Measurements from ENCODE around the gene NOTCH1.
"Not testable (repeated sequence)": the region's sequence is repeated elsewhere in the genome, so short reads cannot be mapped to it uniquely, and the experiment has no call there.

NOTCH1 gene

DNA sequence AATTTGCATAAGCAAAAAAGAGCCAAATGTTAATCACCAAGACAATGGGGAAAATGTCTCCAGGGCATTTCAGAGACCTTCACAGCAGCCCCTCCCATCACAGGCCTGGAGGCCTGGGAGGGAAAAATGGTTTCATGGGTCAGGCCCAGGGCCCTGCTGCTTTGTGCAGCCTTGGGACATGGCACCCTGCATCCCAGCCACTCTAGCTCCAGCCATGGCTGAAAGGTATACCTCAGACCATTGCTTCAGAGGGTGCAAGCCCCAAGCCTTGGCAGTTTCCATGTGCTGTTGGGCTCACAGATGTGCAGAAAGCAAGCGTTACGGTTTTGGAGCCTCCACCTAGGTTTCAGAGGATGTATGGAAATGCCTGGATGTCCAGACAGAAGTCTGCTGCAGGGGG is 13.5 kb upstream of the NOTCH1 start:
- not testable (repeated sequence) for H3K4me1 ChIP-seq (ENCODE audit: control insufficient read depth, low read depth, low read length); H3K56ac ChIP-seq (ENCODE audit: low read length); H4K8ac ChIP-seq (ENCODE audit: low read depth, low read length); H3K27ac ChIP-seq (ENCODE audit: low read depth, low read length); H3K9ac ChIP-seq (ENCODE audit: low read length); H3K79me1 ChIP-seq (ENCODE audit: low read length); H3K36me3 ChIP-seq (ENCODE audit: control insufficient read depth, insufficient read depth, low read length); H4K5ac ChIP-seq (ENCODE audit: low read length); H3K18ac ChIP-seq (ENCODE audit: low read length); H3K79me2 ChIP-seq (ENCODE audit: control insufficient read depth, insufficient read depth, low read length); H2AK5ac ChIP-seq (ENCODE audit: low read length); DNase-seq; H2BK5ac ChIP-seq (ENCODE audit: low read length); H3K23ac ChIP-seq (ENCODE audit: low read length); H3K4ac ChIP-seq (ENCODE audit: low read depth, low read length); H3K27me3 ChIP-seq (ENCODE audit: insufficient read depth, low read length, poor library complexity); H2BK120ac ChIP-seq (ENCODE audit: low read depth, low read length); H3K4me3 ChIP-seq (ENCODE audit: low read length); H2BK15ac ChIP-seq (replicated peaks; ENCODE audit: low read depth); H3K4me2 ChIP-seq (ENCODE audit: low read length)
- no CpG with 5 or more reads among the region's 2 CpGs for WGBS (ENCODE audit: extremely low coverage, insufficient coverage, low lambda C conversion rate)

DNA sequence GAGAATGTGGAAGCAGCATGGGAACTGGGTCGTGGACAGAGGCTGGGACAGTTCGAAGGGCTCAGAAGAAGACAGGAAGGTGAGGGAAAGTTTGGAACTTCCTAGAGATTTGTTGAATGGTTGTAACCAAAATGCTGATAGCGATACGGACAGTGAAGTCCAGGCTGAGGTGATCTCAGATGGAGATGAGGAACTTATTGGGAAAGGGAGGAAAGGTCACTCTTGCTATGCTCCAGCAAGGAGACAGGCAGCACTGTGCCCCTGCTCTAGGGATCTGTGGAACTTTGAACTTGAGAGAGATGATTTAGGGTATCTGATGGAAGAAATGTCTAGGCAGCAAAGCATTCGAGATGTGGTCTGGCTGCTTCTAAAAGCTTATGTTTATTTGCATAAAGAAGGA is 13.0 kb upstream of the NOTCH1 start:
- no CpG with 5 or more reads among the region's 5 CpGs for WGBS (ENCODE audit: extremely low coverage, insufficient coverage, low lambda C conversion rate)
- H3K18ac ChIP-seq (ENCODE audit: low read length); H3K4ac ChIP-seq (ENCODE audit: low read depth, low read length); H2BK5ac ChIP-seq (ENCODE audit: low read length); H4K8ac ChIP-seq (ENCODE audit: low read depth, low read length); H3K27ac ChIP-seq (ENCODE audit: low read depth, low read length); H3K23ac ChIP-seq (ENCODE audit: low read length); H3K4me2 ChIP-seq (ENCODE audit: low read length); H3K36me3 ChIP-seq (ENCODE audit: control insufficient read depth, insufficient read depth, low read length); H3K79me1 ChIP-seq (ENCODE audit: low read length); H3K79me2 ChIP-seq (ENCODE audit: control insufficient read depth, insufficient read depth, low read length); H4K5ac ChIP-seq (ENCODE audit: low read length); H2BK120ac ChIP-seq (ENCODE audit: low read depth, low read length); H3K27me3 ChIP-seq (ENCODE audit: insufficient read depth, low read length, poor library complexity); H3K4me3 ChIP-seq (ENCODE audit: low read length); DNase-seq; H3K56ac ChIP-seq (ENCODE audit: low read length); H2AK5ac ChIP-seq (ENCODE audit: low read length); H3K4me1 ChIP-seq (ENCODE audit: control insufficient read depth, low read depth, low read length); H2BK15ac ChIP-seq (replicated peaks; ENCODE audit: low read depth); H3K9ac ChIP-seq (ENCODE audit: low read length): not testable (repeated sequence)

DNA sequence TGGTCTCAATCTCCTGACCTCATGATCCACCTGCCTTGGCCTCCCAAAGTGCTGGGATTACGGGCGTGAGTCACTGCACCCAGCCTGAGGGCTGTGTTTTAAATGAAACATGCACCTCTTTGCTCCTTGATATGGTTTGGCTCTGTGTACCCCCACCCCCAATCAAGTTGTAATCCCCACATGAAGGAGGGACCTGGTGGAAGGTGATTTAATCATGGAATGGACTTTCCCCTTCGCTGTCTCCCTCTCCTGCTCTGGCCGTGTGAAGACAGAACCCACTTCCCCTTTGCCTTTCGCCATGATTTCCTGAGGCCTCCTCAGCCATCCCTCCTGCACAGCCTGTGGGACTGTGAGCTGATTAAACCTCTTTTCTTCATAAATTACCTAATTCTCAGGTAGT is 12.5 kb upstream of the NOTCH1 start:
- H4K8ac ChIP-seq (ENCODE audit: low read depth, low read length): no peak overlapping the region
- H3K18ac ChIP-seq (ENCODE audit: low read length): no peak overlapping the region
- DNase-seq: no peak
- no peak overlapping the region for H3K23ac ChIP-seq (ENCODE audit: low read length)
- no peak overlapping the region for H2BK5ac ChIP-seq (ENCODE audit: low read length)
- H2BK120ac ChIP-seq (ENCODE audit: low read depth, low read length): no peak overlapping the region
- H2AK5ac ChIP-seq (ENCODE audit: low read length): no peak overlapping the region
- WGBS (ENCODE audit: extremely low coverage, insufficient coverage, low lambda C conversion rate): no CpG with 5 or more reads among the region's 5 CpGs
- H3K9ac ChIP-seq (ENCODE audit: low read length): no peak overlapping the region
- H3K27ac ChIP-seq (ENCODE audit: low read depth, low read length): no peak overlapping the region
- no peaks in the 10 kb centered on the region for H3K79me2 ChIP-seq (ENCODE audit: control insufficient read depth, insufficient read depth, low read length)
- no peaks in the 10 kb centered on the region for H3K36me3 ChIP-seq (ENCODE audit: control insufficient read depth, insufficient read depth, low read length)
- H4K5ac ChIP-seq (ENCODE audit: low read length): no peak overlapping the region
- H3K4me1 ChIP-seq (ENCODE audit: control insufficient read depth, low read depth, low read length): no peaks in the 10 kb centered on the region
- H2BK15ac ChIP-seq (replicated peaks; ENCODE audit: low read depth): no peak overlapping the region
- H3K4ac ChIP-seq (ENCODE audit: low read depth, low read length): no peak overlapping the region
- H3K4me3 ChIP-seq (ENCODE audit: low read length): no peak overlapping the region
- H3K4me2 ChIP-seq (ENCODE audit: low read length): no peak overlapping the region
- H3K27me3 ChIP-seq (ENCODE audit: insufficient read depth, low read length, poor library complexity): no peaks in the 10 kb centered on the region
- no peak overlapping the region for H3K56ac ChIP-seq (ENCODE audit: low read length)
- no peaks in the 10 kb centered on the region for H3K79me1 ChIP-seq (ENCODE audit: low read length)

DNA sequence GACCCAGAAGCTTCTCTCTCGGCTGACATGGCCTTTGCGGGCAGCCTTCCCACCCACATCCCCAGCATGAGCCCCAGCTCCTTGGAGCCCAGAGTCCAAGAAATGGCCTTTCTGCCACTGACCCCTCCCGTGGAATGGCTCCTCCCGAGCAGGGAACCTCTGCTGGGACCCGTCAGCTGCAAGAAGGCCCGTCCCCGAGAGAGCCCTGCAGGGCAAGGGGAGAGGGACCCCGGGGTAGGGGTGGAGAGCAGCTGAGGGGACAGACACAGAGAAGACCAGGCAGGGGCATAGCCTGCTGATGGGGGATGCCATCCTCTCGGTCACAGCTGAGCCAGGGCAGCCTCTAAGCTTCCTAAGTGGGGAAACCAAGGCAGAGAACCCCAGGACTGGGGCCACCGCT is 11.2 kb upstream of the NOTCH1 start:
- peaks cover 4% of the 10 kb centered on the region for H3K4me1 ChIP-seq (ENCODE audit: control insufficient read depth, low read depth, low read length)
- H3K18ac ChIP-seq (ENCODE audit: low read length): no peak overlapping the region
- WGBS (ENCODE audit: extremely low coverage, insufficient coverage, low lambda C conversion rate): no CpG with 5 or more reads among the region's 10 CpGs
- H3K27ac ChIP-seq (ENCODE audit: low read depth, low read length): no peak overlapping the region
- H3K56ac ChIP-seq (ENCODE audit: low read length): no peak overlapping the region
- no peak overlapping the region for H3K4me3 ChIP-seq (ENCODE audit: low read length)
- no peak overlapping the region for H2BK15ac ChIP-seq (replicated peaks; ENCODE audit: low read depth)
- no peaks in the 10 kb centered on the region for H3K79me2 ChIP-seq (ENCODE audit: control insufficient read depth, insufficient read depth, low read length)
- no peak for DNase-seq
- no peak overlapping the region for H4K5ac ChIP-seq (ENCODE audit: low read length)
- H2BK120ac ChIP-seq (ENCODE audit: low read depth, low read length): no peak overlapping the region
- no peak overlapping the region for H4K8ac ChIP-seq (ENCODE audit: low read depth, low read length)
- no peaks in the 10 kb centered on the region for H3K79me1 ChIP-seq (ENCODE audit: low read length)
- H3K36me3 ChIP-seq (ENCODE audit: control insufficient read depth, insufficient read depth, low read length): no peaks in the 10 kb centered on the region
- no peak overlapping the region for H3K4ac ChIP-seq (ENCODE audit: low read depth, low read length)
- H3K4me2 ChIP-seq (ENCODE audit: low read length): no peak overlapping the region
- H3K23ac ChIP-seq (ENCODE audit: low read length): no peak overlapping the region
- no peaks in the 10 kb centered on the region for H3K27me3 ChIP-seq (ENCODE audit: insufficient read depth, low read length, poor library complexity)
- no peak overlapping the region for H2AK5ac ChIP-seq (ENCODE audit: low read length)
- H2BK5ac ChIP-seq (ENCODE audit: low read length): no peak overlapping the region
- H3K9ac ChIP-seq (ENCODE audit: low read length): no peak overlapping the region

DNA sequence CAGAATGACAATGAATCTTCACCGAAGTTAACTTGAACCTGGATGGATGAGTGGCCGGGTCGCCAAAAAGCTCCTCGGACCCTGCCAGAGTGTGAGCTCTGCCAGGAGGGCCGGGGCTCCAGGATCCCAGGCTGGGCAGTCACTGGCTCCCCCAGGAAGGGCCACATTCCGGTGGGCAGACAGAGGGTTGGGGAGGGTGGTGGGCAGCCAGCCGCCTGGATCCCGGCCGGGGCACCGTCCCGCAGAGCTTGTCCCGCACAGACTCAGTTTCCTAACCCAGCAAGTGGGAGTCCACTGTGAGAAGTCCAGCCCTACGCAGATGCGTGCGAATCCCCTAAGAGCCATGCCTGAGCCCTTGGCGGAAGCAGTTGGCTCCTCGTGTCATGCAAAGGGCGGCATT is 10.3 kb upstream of the NOTCH1 start:
- H4K5ac ChIP-seq (ENCODE audit: low read length): no peak overlapping the region
- no peak overlapping the region for H3K4me2 ChIP-seq (ENCODE audit: low read length)
- no peak overlapping the region for H4K8ac ChIP-seq (ENCODE audit: low read depth, low read length)
- no peak for DNase-seq
- no peak overlapping the region for H2AK5ac ChIP-seq (ENCODE audit: low read length)
- WGBS (ENCODE audit: extremely low coverage, insufficient coverage, low lambda C conversion rate): no CpG with 5 or more reads among the region's 18 CpGs
- H3K79me2 ChIP-seq (ENCODE audit: control insufficient read depth, insufficient read depth, low read length): no peaks in the 10 kb centered on the region
- no peak overlapping the region for H3K56ac ChIP-seq (ENCODE audit: low read length)
- no peak overlapping the region for H3K18ac ChIP-seq (ENCODE audit: low read length)
- no peak overlapping the region for H2BK5ac ChIP-seq (ENCODE audit: low read length)
- H3K27ac ChIP-seq (ENCODE audit: low read depth, low read length): no peak overlapping the region
- H3K4me1 ChIP-seq (ENCODE audit: control insufficient read depth, low read depth, low read length): peaks cover 4% of the 10 kb centered on the region
- H3K4me3 ChIP-seq (ENCODE audit: low read length): no peak overlapping the region
- H3K4ac ChIP-seq (ENCODE audit: low read depth, low read length): no peak overlapping the region
- H3K36me3 ChIP-seq (ENCODE audit: control insufficient read depth, insufficient read depth, low read length): no peaks in the 10 kb centered on the region
- H3K23ac ChIP-seq (ENCODE audit: low read length): no peak overlapping the region
- H2BK120ac ChIP-seq (ENCODE audit: low read depth, low read length): no peak overlapping the region
- H3K79me1 ChIP-seq (ENCODE audit: low read length): no peaks in the 10 kb centered on the region
- no peak overlapping the region for H3K9ac ChIP-seq (ENCODE audit: low read length)
- H3K27me3 ChIP-seq (ENCODE audit: insufficient read depth, low read length, poor library complexity): no peaks in the 10 kb centered on the region
- no peak overlapping the region for H2BK15ac ChIP-seq (replicated peaks; ENCODE audit: low read depth)

DNA sequence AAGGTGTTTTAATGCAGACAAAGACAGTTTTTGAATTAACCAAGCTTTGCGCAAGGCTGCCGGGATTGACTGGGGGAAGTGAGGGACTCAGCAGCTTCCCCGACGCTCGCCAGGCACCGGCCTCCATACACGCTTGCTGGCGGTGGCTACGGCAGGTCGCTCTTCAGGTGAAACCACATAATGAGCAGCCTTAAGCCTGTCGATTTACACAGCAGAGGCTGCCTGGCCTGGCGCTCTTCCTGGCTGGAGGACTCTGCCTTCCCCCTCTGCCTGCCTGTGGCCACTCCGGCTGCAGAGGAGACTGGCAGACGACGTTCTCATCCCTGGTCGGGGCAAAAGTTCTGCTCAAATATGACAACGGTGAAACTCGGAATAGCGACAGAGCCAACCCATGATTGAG is 9.0 kb upstream of the NOTCH1 start:
- Histone ChIP-seq H3K79me2 (ENCODE audit: control insufficient read depth, insufficient read depth, low read length) (no peaks in the 10 kb centered on the region), H3K18ac (ENCODE audit: low read length) (no peak overlapping the region), H3K4me2 (ENCODE audit: low read length) (no peak overlapping the region), H3K4me1 (ENCODE audit: control insufficient read depth, low read depth, low read length) (peaks cover 7% of the 10 kb centered on the region), H2BK5ac (ENCODE audit: low read length) (no peak overlapping the region), H3K4ac (ENCODE audit: low read depth, low read length) (no peak overlapping the region), H3K27me3 (ENCODE audit: insufficient read depth, low read length, poor library complexity) (no peaks in the 10 kb centered on the region), H3K79me1 (ENCODE audit: low read length) (no peaks in the 10 kb centered on the region), H2AK5ac (ENCODE audit: low read length) (no peak overlapping the region), H3K23ac (ENCODE audit: low read length) (no peak overlapping the region), H2BK120ac (ENCODE audit: low read depth, low read length) (no peak overlapping the region), H3K4me3 (ENCODE audit: low read length) (no peak overlapping the region), H3K9ac (ENCODE audit: low read length) (no peak overlapping the region), H4K5ac (ENCODE audit: low read length) (no peak overlapping the region), H3K36me3 (ENCODE audit: control insufficient read depth, insufficient read depth, low read length) (no peaks in the 10 kb centered on the region), H2BK15ac (replicated peaks; ENCODE audit: low read depth) (no peak overlapping the region), H3K56ac (ENCODE audit: low read length) (peak overlapping the region; percentile 56), H3K27ac (ENCODE audit: low read depth, low read length) (no peak overlapping the region), H4K8ac (ENCODE audit: low read depth, low read length) (no peak overlapping the region)
- no CpG with 5 or more reads among the region's 19 CpGs for WGBS (ENCODE audit: extremely low coverage, insufficient coverage, low lambda C conversion rate)
- DNase-seq: no peak

Data from mesendoderm (in vitro differentiated cells).